Suprapubic skin (tissue), 4 donors: ENCODE results near the gene RBMS3. TPM values are rescaled to one million over a fixed set of nuclear protein-coding genes. Genes with fewer than 3 reads are reported as not detected.

ENCODE experiments used
- DNase-seq, 2 donors: peaks; one replicate each; pipeline ENCODE4 v3.0.0-alpha.2; 2019; ENCODE audit warnings: low spot score in 2 of 2
- H3K27ac ChIP-seq: fragments of 200-600 bp; sonication (generic); one replicate; pipeline ENCODE4 v1.5.1; 2019
- H3K27me3 ChIP-seq: fragments of 200-600 bp; sonication (generic); one replicate; pipeline ENCODE4 v1.5.1; 2019
- H3K36me3 ChIP-seq: fragments of 200-600 bp; sonication (generic); one replicate; pipeline ENCODE4 v1.5.1; 2019
- H3K4me1 ChIP-seq: fragments of 200-600 bp; sonication (generic); one replicate; pipeline ENCODE4 v1.5.1; 2019
- H3K4me3 ChIP-seq: fragments of 200-600 bp; sonication (generic); one replicate; pipeline ENCODE4 v1.5.1; 2019; ENCODE audit warnings: mild to moderate bottlenecking
- H3K9me3 ChIP-seq: fragments of 200-600 bp; sonication (generic); one replicate; pipeline ENCODE4 v1.5.1; 2019
- CTCF ChIP-seq, 2 donors: fragments of 200-600 bp in 1 of 2; fragments of 450-650 bp in 1 of 2; sonication (generic) in 1 of 2; IDR thresholded peaks; one replicate each; pipeline ENCODE4 v1.5.1; 2016 to 2019; ENCODE audit warnings: antibody characterized with exemption in 2 of 2, mild to moderate bottlenecking in 1 of 2, moderate library complexity in 1 of 2
- EP300 ChIP-seq: sonication (generic); formaldehyde crosslinking; IDR thresholded peaks from one replicate; pipeline ENCODE4 v1.6.1; 2017; ENCODE audit warnings: antibody characterized with exemption
- POLR2A ChIP-seq, 2 donors: fragments of 450-650 bp; IDR thresholded peaks; one replicate each; pipeline ENCODE4 v1.6.1; 2017; ENCODE audit warnings: antibody characterized with exemption in 2 of 2, mild to moderate bottlenecking in 2 of 2, moderate library complexity in 2 of 2
- POLR2AphosphoS5 ChIP-seq, 3 donors: sonication (generic); formaldehyde crosslinking; IDR thresholded peaks; one replicate each; pipeline ENCODE4 v1.6.1; 2017; ENCODE audit warnings: antibody characterized with exemption in 3 of 3
- WGBS: methylation state at CpG from one replicate; pipeline ENCODE4 v1.1.5; 2018; 5-methylcytosine and 5-hydroxymethylcytosine counted together
- total RNA-seq, 4 donors: library from RNA; depleted of rRNA; stranded (reverse); fragments of >200 nt; gene quantifications; one replicate each; pipeline ENCODE4 v1.1.0, GENCODE V29; 2016

Gene RBMS3
- total RNA-seq, 4 donors from 2014 or later, result 7.7 to 23.4 (median 11.9) TPM

DNA sequence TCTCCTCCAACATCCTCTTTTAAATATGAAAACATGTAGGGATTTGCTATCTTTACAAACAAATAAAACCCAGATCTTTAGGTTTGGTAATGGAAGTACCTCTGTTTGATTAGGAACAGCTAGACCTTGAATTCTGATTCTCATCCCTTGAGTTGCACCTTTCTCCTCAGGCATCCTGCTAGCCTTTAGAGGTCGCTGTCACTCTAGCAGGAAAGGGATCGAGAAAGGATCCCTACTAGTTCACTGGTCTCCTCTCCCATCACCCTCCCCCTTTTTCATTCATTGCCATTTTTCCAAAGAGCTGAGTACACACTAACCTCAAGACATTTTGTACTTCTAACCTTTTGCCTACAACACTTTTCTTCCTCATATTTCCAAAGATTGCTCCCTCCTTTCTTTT lies 569.8 kb downstream of the RBMS3 start:
- WGBS, result 59% methylated on average over 2 of the region's 2 CpGs
- DNase-seq, result no peak
- Histone ChIP-seq H3K27me3 (no peaks in the 10 kb centered on the region), H3K27ac (no peak overlapping the region), H3K4me1 (no peaks in the 10 kb centered on the region), H3K36me3 (no peaks in the 10 kb centered on the region), H3K4me3 (no peak overlapping the region), H3K9me3 (peaks cover 4% of the 10 kb centered on the region)
- TF ChIP-seq POLR2AphosphoS5 (IDR thresholded peaks at IDR 0.05) (no peak), POLR2A (IDR thresholded peaks at IDR 0.05) (no peak), EP300 (no peak), CTCF (IDR thresholded peaks at IDR 0.05) (no peak)

- Histone ChIP-seq H3K27me3 (no peaks in the 10 kb centered on the region), H3K4me1 (no peaks in the 10 kb centered on the region), H3K36me3 (no peaks in the 10 kb centered on the region), H3K4me3 (no peak overlapping the region), H3K27ac (no peak overlapping the region), H3K9me3 (peaks cover 4% of the 10 kb centered on the region)
- 90% methylated on average over 1 of the region's 1 CpG for WGBS
- no peak for TF ChIP-seq EP300
- TF ChIP-seq POLR2A (IDR thresholded peaks at IDR 0.05), result no peak
- no peak for TF ChIP-seq CTCF (IDR thresholded peaks at IDR 0.05)
- no peak for TF ChIP-seq POLR2AphosphoS5 (IDR thresholded peaks at IDR 0.05)
- no peak for DNase-seq
Measured at GRCh38 chr3:29852767-29853166, 571.9 kb downstream of the RBMS3 start.

DNA sequence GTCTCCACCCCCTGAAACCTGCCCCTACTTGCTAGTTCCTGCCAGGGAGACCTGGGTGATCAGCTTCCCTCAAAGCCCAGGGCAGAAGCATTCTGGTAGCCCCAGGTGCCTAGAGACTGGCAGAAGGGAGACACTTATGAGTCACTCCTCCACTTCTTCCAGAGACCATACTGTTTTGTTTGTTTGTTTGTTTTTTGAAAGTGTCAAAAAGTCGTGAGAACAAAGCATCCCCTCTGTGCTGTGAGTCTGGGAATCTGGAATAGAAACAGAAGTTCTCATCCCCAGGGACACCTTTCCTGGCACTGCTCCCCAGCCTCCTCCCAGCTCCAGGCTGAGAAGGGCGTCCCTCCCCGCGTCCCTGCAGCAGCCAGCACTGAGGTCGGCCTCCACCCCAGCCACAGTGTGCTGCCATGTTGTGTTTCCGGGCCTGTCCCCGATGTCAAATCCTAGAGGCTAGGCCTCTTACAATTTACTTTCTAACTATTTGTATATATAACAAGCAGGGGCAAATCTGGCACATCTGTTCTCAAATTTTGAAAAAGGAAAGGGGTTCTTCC lies 573.0 kb downstream of the RBMS3 start:
- H3K9me3 ChIP-seq, result peaks cover 4% of the 10 kb centered on the region
- 88% methylated on average over 7 of the region's 7 CpGs for WGBS
- H3K36me3 ChIP-seq, result no peaks in the 10 kb centered on the region
- no peaks in the 10 kb centered on the region for H3K27me3 ChIP-seq
- H3K27ac ChIP-seq, result no peak overlapping the region
- DNase-seq, result no peak
- no peak overlapping the region for H3K4me3 ChIP-seq
- H3K4me1 ChIP-seq, result no peaks in the 10 kb centered on the region
- TF ChIP-seq CTCF (IDR thresholded peaks at IDR 0.05), result no peak
- TF ChIP-seq EP300, result no peak
- no peak for TF ChIP-seq POLR2A (IDR thresholded peaks at IDR 0.05)
- TF ChIP-seq POLR2AphosphoS5 (IDR thresholded peaks at IDR 0.05), result no peak

DNA sequence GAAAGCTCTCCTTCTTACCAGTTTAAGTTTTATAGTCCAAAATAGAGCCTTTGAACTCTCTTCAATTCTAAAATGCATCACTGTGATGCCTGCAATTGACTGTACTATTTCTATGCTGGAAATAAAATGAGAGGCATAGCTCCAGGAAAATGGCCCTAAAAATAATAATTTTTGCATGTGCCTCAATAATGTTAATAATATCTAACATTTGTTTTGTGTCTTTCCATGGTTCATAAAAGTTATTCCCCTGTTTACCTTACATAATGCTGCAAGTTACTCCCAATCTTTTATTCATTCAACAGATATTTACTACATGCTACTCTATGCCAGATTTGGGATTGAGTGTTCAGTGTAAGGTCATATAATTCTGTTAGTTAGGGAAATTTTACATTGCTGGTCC lies 574.0 kb downstream of the RBMS3 start:
- DNase-seq, result no peak
- no peak overlapping the region for H3K4me3 ChIP-seq
- H3K4me1 ChIP-seq, result no peaks in the 10 kb centered on the region
- TF ChIP-seq POLR2AphosphoS5 (IDR thresholded peaks at IDR 0.05) (no peak), POLR2A (IDR thresholded peaks at IDR 0.05) (no peak), CTCF (IDR thresholded peaks at IDR 0.05) (no peak), EP300 (no peak)
- H3K27ac ChIP-seq, result no peak overlapping the region
- peaks cover 4% of the 10 kb centered on the region for H3K9me3 ChIP-seq
- H3K27me3 ChIP-seq, result no peaks in the 10 kb centered on the region
- no peaks in the 10 kb centered on the region for H3K36me3 ChIP-seq

DNA sequence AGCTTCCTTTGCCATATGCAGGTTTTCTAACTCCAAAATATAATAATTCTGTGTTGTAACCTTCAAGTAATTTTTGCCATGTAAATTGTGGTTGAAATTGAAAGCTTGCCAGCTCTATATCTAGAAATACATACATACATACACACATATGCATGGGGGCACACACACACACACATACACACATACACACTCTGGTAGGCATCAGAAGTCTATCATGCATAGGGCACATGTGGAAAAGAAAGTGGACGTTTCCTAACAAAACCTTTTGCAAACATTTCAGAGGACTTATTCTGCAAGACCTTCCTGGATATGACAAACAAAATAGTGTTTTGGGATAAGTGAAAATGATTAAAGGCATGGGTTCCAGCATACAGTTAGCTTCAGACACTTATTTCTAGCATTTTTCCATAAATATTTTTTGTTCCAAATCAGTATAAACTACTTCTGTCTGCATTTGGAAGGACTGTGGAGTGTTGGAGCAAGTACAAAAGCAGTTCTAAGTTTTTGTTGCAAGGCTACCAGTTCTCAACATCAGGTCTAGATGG lies 578.9 kb downstream of the RBMS3 start:
- H3K36me3 ChIP-seq, result no peaks in the 10 kb centered on the region
- H3K27ac ChIP-seq, result no peak overlapping the region
- H3K4me3 ChIP-seq, result no peak overlapping the region
- H3K9me3 ChIP-seq, result no peaks in the 10 kb centered on the region
- no peak for TF ChIP-seq EP300
- TF ChIP-seq POLR2AphosphoS5 (IDR thresholded peaks at IDR 0.05), result no peak
- no peak for TF ChIP-seq CTCF (IDR thresholded peaks at IDR 0.05)
- TF ChIP-seq POLR2A (IDR thresholded peaks at IDR 0.05), result no peak
- no peak for DNase-seq
- WGBS, result 58% methylated on average over 1 of the region's 1 CpG
- no peaks in the 10 kb centered on the region for H3K27me3 ChIP-seq
- H3K4me1 ChIP-seq, result no peaks in the 10 kb centered on the region
